Hepatocyte (in vitro differentiated cells): ENCODE data around the gene NAV2.

Experiments used
- EZH2 ChIP-seq: fragments of 200-600 bp; sonication (generic); IDR thresholded peaks from 2 replicates; pipeline ENCODE4 v1.6.1; 2016; ENCODE audit warnings: antibody characterized with exemption, mild to moderate bottlenecking, borderline replicate concordance
- EZH2phosphoT487 ChIP-seq: fragments of 200-600 bp; sonication (generic); IDR thresholded peaks from one replicate; pipeline ENCODE4 v1.6.1; 2018; ENCODE audit warnings: antibody characterized with exemption, mild to moderate bottlenecking, low read depth, moderate library complexity; ENCODE audit not compliant: unreplicated experiment, severe bottlenecking
- TF ChIP-seq, protein P1 (sequence below): fragments of 200-600 bp; sonication (generic); IDR thresholded peaks from 2 replicates; pipeline ENCODE4 v1.5.1; 2016; ENCODE audit warnings: antibody characterized with exemption, mild to moderate bottlenecking; ENCODE audit not compliant: poor library complexity

DNA sequence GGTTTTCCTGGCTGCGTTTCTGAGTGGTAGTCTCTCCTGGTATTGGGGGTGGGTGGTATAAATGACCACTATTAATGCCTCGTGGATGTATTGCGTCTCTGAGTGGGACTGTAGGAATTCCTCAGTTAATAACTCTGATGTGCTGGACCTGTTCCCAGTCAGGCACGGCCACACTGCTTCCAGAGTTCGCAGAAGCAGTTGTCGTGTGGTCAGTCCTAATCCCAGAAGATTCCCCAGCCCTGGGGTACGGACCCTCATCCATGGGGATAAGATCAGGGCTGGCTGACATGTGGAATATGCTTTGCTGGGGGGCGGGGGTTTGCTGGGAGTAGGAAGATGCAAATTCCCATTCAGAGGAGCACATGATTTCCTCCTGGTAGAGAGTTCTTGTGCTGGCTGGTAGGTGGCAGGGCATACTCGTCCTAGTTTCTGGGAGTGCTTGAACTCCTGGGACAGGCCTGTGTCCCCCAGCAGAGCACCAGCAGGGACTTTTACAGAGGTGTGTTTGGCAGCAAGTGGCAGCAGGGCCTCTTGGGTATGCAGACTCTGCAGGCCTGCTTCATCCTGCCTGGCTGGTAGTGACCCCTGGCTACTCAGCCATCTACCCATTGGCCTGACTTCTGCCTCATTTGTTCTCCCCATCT, 157.4 kb downstream of the NAV2 start:
- TF ChIP-seq, protein P1, sequence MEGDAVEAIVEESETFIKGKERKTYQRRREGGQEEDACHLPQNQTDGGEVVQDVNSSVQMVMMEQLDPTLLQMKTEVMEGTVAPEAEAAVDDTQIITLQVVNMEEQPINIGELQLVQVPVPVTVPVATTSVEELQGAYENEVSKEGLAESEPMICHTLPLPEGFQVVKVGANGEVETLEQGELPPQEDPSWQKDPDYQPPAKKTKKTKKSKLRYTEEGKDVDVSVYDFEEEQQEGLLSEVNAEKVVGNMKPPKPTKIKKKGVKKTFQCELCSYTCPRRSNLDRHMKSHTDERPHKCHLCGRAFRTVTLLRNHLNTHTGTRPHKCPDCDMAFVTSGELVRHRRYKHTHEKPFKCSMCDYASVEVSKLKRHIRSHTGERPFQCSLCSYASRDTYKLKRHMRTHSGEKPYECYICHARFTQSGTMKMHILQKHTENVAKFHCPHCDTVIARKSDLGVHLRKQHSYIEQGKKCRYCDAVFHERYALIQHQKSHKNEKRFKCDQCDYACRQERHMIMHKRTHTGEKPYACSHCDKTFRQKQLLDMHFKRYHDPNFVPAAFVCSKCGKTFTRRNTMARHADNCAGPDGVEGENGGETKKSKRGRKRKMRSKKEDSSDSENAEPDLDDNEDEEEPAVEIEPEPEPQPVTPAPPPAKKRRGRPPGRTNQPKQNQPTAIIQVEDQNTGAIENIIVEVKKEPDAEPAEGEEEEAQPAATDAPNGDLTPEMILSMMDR = no peak
- TF ChIP-seq EZH2 = no peak
- no peak for TF ChIP-seq EZH2phosphoT487
